CD4-positive, alpha-beta memory T cell (primary cell): ENCODE results near the gene FOXA2. TPM values are rescaled to one million over a fixed set of nuclear protein-coding genes. Genes with fewer than 3 reads are reported as not detected.

Source experiments
- CTCF ChIA-PET: fragments of 350-600 bp; sonication (Branson Sonifier 250); formaldehyde crosslinking; loops from one replicate; lab custom pipeline; 2021; ENCODE audit warnings: inconsistent platforms; ENCODE audit not compliant: partially characterized antibody; lab: Charles Lee
- POLR2A ChIA-PET: fragments of 350-600 bp; sonication (Branson Sonifier 250); formaldehyde crosslinking; loops from one replicate; lab custom pipeline; 2021; ENCODE audit not compliant: partially characterized antibody; lab: Charles Lee
- DNase-seq, 5 donors: peaks; one replicate each; pipeline versions ENCODE4 v3.0.0 to v3.0.0-alpha.2; 2020 to 2022; ENCODE audit warnings: mixed read lengths in 1 of 5
- H3K27ac ChIP-seq: one replicate; pipeline ENCODE4 v1.7.0; 2013; ENCODE audit warnings: low read depth, low read length
- H3K27me3 ChIP-seq: 2 replicates; pipeline ENCODE4 v1.7.0; 2013; ENCODE audit warnings: mild to moderate bottlenecking, low read length, moderate library complexity; ENCODE audit not compliant: insufficient read depth
- H3K36me3 ChIP-seq: 2 replicates; pipeline ENCODE4 v1.7.0; 2013; ENCODE audit warnings: mild to moderate bottlenecking, low read length, moderate library complexity; ENCODE audit not compliant: insufficient read depth
- H3K4me1 ChIP-seq: 2 replicates; pipeline ENCODE4 v1.7.0; 2013; ENCODE audit warnings: mild to moderate bottlenecking, low read length, moderate library complexity; ENCODE audit not compliant: insufficient read depth
- H3K4me3 ChIP-seq, 2 donors: one replicate each; pipeline ENCODE4 v1.7.0; 2013; ENCODE audit warnings: low read length in 2 of 2, mild to moderate bottlenecking in 1 of 2
- H3K9me3 ChIP-seq, 2 donors: one replicate each; pipeline ENCODE4 v1.7.0; 2013; ENCODE audit warnings: low read length in 2 of 2, control low read depth in 1 of 2; ENCODE audit not compliant: control insufficient read depth in 1 of 2
- H3K27ac Mint-ChIP-seq, 7 donors: one replicate each; pipeline ENCODE4 v1.8.0; 2020 to 2021; ENCODE audit warnings: mixed read lengths in 7 of 7, mild to moderate bottlenecking in 6 of 7, inconsistent platforms in 3 of 7, moderate library complexity in 3 of 7
- H3K27me3 Mint-ChIP-seq, 2 donors: one replicate each; pipeline ENCODE4 v1.8.0; 2020 to 2021; ENCODE audit warnings: mixed read lengths in 2 of 2
- H3K36me3 Mint-ChIP-seq, 2 donors: one replicate each; pipeline ENCODE4 v1.8.0; 2020 to 2021; ENCODE audit warnings: mixed read lengths in 2 of 2, inconsistent platforms in 1 of 2, mild to moderate bottlenecking in 1 of 2
- H3K4me1 Mint-ChIP-seq, 4 donors: one replicate each; pipeline ENCODE4 v1.8.0; 2020 to 2021; ENCODE audit warnings: mixed read lengths in 4 of 4, mild to moderate bottlenecking in 1 of 4
- H3K4me3 Mint-ChIP-seq, 8 donors: one replicate each; pipeline ENCODE4 v1.8.0; 2020 to 2021; ENCODE audit warnings: mixed read lengths in 8 of 8, mild to moderate bottlenecking in 7 of 8, moderate library complexity in 6 of 8, inconsistent platforms in 3 of 8
- H3K9me3 Mint-ChIP-seq, 8 donors: one replicate each; pipeline ENCODE4 v1.8.0; 2020 to 2021; ENCODE audit warnings: mixed read lengths in 8 of 8, mild to moderate bottlenecking in 5 of 8, inconsistent platforms in 3 of 8, moderate library complexity in 1 of 8
- intact Hi-C: fragments of 100-400 bp; cut with micrococcal nuclease; formaldehyde crosslinking; loops from one replicate; pipeline ENCODE4 v1.15.1; 2023
- polyA plus RNA-seq, 2 donors: library from polyadenylated mRNA; unstranded; fragments of 300-500 nt; fragmentation: Illumina TruSeq; gene quantifications; one replicate each; pipeline ENCODE4 v1.2.3, GENCODE V29; 2021
- total RNA-seq, 2 experiments: library from RNA; stranded (reverse); gene quantifications; one replicate each; pipeline ENCODE4 v1.2.3, GENCODE V29; 2021

The FOXA2 gene
- total and polyA plus RNA-seq, 4 experiments from 2014 or later: not detected

DNA sequence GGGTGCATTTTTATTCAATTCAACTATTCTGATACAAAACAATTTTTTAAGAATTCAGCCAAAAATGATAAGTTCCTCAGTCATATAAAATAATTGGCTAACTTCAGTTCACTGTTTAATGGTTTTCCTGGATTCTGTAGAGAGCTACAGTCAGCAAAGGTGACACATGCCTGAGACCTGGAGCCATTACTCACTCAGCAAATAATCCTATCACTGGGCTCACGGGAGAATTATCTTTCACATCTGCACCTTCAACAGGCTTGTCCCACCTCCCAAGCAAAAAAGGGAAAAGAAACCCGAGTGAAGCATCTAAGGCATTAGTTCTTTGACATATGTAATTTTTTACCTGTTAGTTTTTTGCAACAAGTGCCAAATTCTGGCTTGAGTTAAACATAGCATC is 34.9 kb upstream of the FOXA2 start:
- Mint-ChIP-seq H3K36me3 (no peaks in the 10 kb centered on the region), H3K4me1 (no peaks in the 10 kb centered on the region), H3K9me3 (peaks cover 0 to 4% (median under 1%) of the 10 kb centered on the region in 8 donors), H3K4me3 (no peak overlapping the region), H3K27ac (no peak overlapping the region), H3K27me3 (no peaks in the 10 kb centered on the region)
- ChIA-PET POLR2A (no interaction called here), CTCF (no interaction called here)
- intact Hi-C loops: no loop called here
- Histone ChIP-seq H3K27ac (no peak overlapping the region), H3K4me1 (no peaks in the 10 kb centered on the region), H3K9me3 (no peaks in the 10 kb centered on the region), H3K36me3 (no peaks in the 10 kb centered on the region), H3K4me3 (no peak overlapping the region), H3K27me3 (no peaks in the 10 kb centered on the region)
- no peak for DNase-seq

DNA sequence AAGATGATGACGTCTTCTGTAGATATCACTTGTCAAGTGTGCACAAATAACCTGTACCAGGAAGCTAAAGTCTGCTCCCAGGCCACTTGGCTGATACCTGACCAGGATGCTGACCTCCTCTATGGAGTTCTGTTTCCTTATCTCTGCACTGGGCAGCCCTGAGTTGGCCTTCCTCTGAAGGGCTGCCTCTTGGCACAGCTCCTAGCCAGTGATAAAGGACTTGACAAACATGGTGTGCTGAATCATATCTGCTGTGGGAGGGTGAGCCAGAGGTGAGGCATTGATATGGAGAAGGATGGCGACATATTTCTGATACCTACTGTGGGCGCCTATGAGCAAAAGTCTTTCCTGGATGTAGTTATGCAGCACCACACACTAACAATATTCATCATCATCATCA is 32.8 kb upstream of the FOXA2 start:
- POLR2A ChIA-PET: no interaction called here
- no peak overlapping the region for H3K27ac Mint-ChIP-seq
- H3K9me3 Mint-ChIP-seq: peaks cover 0 to 4% (median 0%) of the 10 kb centered on the region in 8 donors
- no peak overlapping the region for H3K27ac ChIP-seq
- no peak overlapping the region for H3K4me3 Mint-ChIP-seq
- no peak for DNase-seq
- CTCF ChIA-PET: no interaction called here
- no peaks in the 10 kb centered on the region for H3K9me3 ChIP-seq
- no peaks in the 10 kb centered on the region for H3K27me3 Mint-ChIP-seq
- no peaks in the 10 kb centered on the region for H3K4me1 ChIP-seq
- no peak overlapping the region for H3K4me3 ChIP-seq
- no peaks in the 10 kb centered on the region for H3K27me3 ChIP-seq
- H3K36me3 ChIP-seq: no peaks in the 10 kb centered on the region
- no peaks in the 10 kb centered on the region for H3K36me3 Mint-ChIP-seq
- intact Hi-C loops: no loop called here
- H3K4me1 Mint-ChIP-seq: no peaks in the 10 kb centered on the region

DNA sequence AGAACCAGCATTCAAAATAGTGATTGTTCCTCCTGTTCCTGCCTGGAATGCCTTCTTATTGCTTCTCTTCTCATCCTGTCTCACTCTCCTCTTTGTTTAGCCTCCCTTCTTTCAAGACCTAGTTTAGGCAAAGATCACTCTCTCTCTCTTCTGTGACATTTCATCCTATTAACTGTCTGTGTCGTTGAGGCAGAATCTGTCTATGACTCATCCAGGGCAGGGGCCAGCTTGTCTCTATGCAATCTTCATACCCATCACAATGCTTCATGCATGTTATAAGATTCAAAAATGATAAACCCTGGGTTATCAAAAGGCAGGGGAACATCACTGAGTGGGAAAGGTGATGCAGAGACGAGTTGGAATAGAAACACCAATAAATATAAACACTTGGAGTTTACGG is 32.2 kb upstream of the FOXA2 start:
- intact Hi-C loops: no loop called here
- ChIA-PET CTCF (no interaction called here), POLR2A (no interaction called here)
- Histone ChIP-seq H3K36me3 (no peaks in the 10 kb centered on the region), H3K4me3 (no peak overlapping the region), H3K9me3 (no peaks in the 10 kb centered on the region), H3K27me3 (no peaks in the 10 kb centered on the region), H3K4me1 (no peaks in the 10 kb centered on the region), H3K27ac (no peak overlapping the region)
- Mint-ChIP-seq H3K4me1 (no peaks in the 10 kb centered on the region), H3K9me3 (peaks cover 0 to 4% (median 0%) of the 10 kb centered on the region in 8 donors), H3K36me3 (no peaks in the 10 kb centered on the region), H3K27me3 (no peaks in the 10 kb centered on the region), H3K27ac (no peak overlapping the region), H3K4me3 (no peak overlapping the region)
- no peak for DNase-seq

DNA sequence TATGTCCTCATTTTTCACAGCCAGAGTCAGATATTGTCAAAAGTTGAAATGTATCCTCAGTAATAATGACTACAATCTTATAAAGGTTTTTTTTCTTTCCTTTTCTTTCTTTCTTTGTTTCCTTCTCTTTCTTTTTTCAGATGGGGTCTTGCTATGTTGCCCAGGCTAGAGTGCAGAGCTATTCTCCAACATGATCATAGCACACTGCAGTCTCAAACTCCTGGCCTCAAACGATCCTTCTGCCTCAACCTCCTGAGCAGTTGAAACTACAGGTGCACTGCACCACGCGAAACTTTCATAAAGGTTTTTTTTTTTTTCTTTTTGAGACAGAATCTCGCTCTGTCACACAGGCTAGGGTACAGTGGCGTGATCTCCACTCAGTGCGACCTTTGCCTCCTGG is 31.1 kb upstream of the FOXA2 start:
- H3K4me3 ChIP-seq: no peak overlapping the region
- no peaks in the 10 kb centered on the region for H3K27me3 Mint-ChIP-seq
- no peaks in the 10 kb centered on the region for H3K36me3 Mint-ChIP-seq
- no peak overlapping the region for H3K27ac ChIP-seq
- peaks cover 0 to 6% (median under 1%) of the 10 kb centered on the region in 8 donors for H3K9me3 Mint-ChIP-seq
- no peaks in the 10 kb centered on the region for H3K4me1 ChIP-seq
- CTCF ChIA-PET: no interaction called here
- no peak for DNase-seq
- intact Hi-C loops: no loop called here
- POLR2A ChIA-PET: no interaction called here
- no peaks in the 10 kb centered on the region for H3K27me3 ChIP-seq
- no peaks in the 10 kb centered on the region for H3K9me3 ChIP-seq
- no peaks in the 10 kb centered on the region for H3K36me3 ChIP-seq
- no peaks in the 10 kb centered on the region for H3K4me1 Mint-ChIP-seq
- H3K4me3 Mint-ChIP-seq: no peak overlapping the region
- no peak overlapping the region for H3K27ac Mint-ChIP-seq

DNA sequence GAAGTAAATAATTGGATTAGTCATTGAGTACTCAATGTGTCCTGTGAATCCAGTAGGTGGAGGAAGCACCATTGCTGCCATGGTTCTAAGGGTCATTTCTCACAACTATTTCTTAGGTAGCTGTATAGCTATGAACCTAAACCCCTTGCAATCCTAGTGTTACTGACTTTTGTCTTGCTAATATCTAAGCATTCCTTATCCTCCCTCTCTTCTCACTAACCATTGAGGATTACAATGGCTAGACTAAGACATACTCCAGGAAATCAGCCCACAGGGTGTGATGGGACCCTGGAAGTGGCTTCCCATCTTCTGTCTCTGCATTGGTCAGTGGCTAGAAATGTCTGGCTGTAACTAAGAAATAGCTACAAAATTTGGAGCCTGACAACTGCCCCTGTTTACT is 27.3 kb upstream of the FOXA2 start:
- Mint-ChIP-seq H3K4me3 (no peak overlapping the region), H3K27ac (no peak overlapping the region), H3K9me3 (peaks cover 0 to 10% (median 2%) of the 10 kb centered on the region in 8 donors), H3K36me3 (no peaks in the 10 kb centered on the region), H3K27me3 (no peaks in the 10 kb centered on the region), H3K4me1 (no peaks in the 10 kb centered on the region)
- no peaks in the 10 kb centered on the region for H3K36me3 ChIP-seq
- no peaks in the 10 kb centered on the region for H3K9me3 ChIP-seq
- CTCF ChIA-PET: no interaction called here
- no peak for DNase-seq
- no peak overlapping the region for H3K4me3 ChIP-seq
- intact Hi-C loops: no loop called here
- H3K27me3 ChIP-seq: no peaks in the 10 kb centered on the region
- POLR2A ChIA-PET: no interaction called here
- H3K27ac ChIP-seq: no peak overlapping the region
- H3K4me1 ChIP-seq: no peaks in the 10 kb centered on the region

DNA sequence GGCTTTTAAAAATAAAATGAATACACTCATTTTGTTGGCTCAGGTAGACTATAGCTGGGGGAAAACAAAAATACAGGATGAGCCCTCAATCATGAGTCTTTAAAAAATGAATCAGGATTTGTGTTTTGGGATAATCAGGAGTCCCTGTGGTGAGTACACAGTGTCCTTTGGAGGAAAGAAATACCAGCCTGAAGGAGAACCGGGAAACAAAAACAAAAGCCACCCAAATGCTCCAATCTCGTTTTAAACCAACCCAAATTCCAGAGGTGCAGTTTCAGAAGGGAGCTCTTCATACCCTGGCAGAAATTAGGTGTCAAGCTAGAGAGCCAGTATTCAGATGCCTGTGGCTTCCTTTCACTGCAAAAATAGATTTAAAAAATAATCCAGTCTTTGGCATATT is 23.3 kb upstream of the FOXA2 start:
- POLR2A ChIA-PET: no interaction called here
- CTCF ChIA-PET: no interaction called here
- intact Hi-C loops: no loop called here
- no peak overlapping the region for H3K27ac ChIP-seq
- no peak overlapping the region for H3K4me3 ChIP-seq
- Mint-ChIP-seq H3K27me3 (peaks cover 0 to 1% of the 10 kb centered on the region in 2 donors), H3K27ac (no peak overlapping the region), H3K36me3 (no peaks in the 10 kb centered on the region), H3K9me3 (peaks cover 0 to 17% (median 3%) of the 10 kb centered on the region in 8 donors), H3K4me1 (no peaks in the 10 kb centered on the region), H3K4me3 (no peak overlapping the region)
- no peak for DNase-seq
- H3K4me1 ChIP-seq: no peaks in the 10 kb centered on the region
- no peaks in the 10 kb centered on the region for H3K36me3 ChIP-seq
- H3K9me3 ChIP-seq: no peaks in the 10 kb centered on the region
- H3K27me3 ChIP-seq: no peaks in the 10 kb centered on the region

DNA sequence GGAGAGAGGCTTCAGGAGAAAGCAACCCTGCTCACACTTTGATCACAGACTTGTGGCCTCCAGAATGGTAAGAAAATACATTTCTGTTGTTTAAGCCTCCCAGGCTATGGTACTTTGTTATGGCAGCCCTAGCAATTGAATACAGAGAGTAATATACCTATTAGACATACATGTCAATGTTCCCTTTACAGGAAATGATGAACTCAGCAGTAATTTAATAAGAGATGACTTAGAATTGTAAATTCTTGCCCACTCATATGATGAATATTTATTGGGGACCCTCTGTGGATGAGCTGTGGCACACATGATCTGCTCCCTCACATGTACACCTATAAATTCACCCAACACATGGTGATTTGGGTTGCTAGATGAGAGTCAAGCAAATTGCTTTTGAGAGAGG is 20.4 kb upstream of the FOXA2 start:
- Mint-ChIP-seq H3K27ac (no peak overlapping the region), H3K4me1 (no peaks in the 10 kb centered on the region)
- POLR2A ChIA-PET: no interaction called here

More for the DNA sequence above, 20.4 kb upstream of the FOXA2 start:
- no peak overlapping the region for H3K27ac ChIP-seq
- Mint-ChIP-seq H3K9me3 (peaks cover 0 to 11% (median 2%) of the 10 kb centered on the region in 8 donors), H3K27me3 (peaks cover 0 to 3% of the 10 kb centered on the region in 2 donors), H3K4me3 (peak overlapping the region in 1 of 8 donors; percentile 21), H3K36me3 (no peaks in the 10 kb centered on the region)
- no peak for DNase-seq
- no peaks in the 10 kb centered on the region for H3K36me3 ChIP-seq
- CTCF ChIA-PET: no interaction called here
- intact Hi-C loops: no loop called here
- no peaks in the 10 kb centered on the region for H3K27me3 ChIP-seq
- H3K4me1 ChIP-seq: no peaks in the 10 kb centered on the region
- no peak overlapping the region for H3K4me3 ChIP-seq
- H3K9me3 ChIP-seq: no peaks in the 10 kb centered on the region
